Stimulated activated naive CD8-positive, alpha-beta T cell treated with anti-CD3 and anti-CD28 coated beads, Interleukin-15, Interleukin-2, amounts not matched to agents 100 ng/mL and 50 ng/mL, for 24 hours (primary cell): ENCODE results near the gene SLC5A4.
A peak's percentile ranks its signal among the peaks of the same experiment; 100 is the strongest.

Experiments used
- H3K27ac Mint-ChIP-seq: one replicate; pipeline ENCODE4 v1.8.0; 2021; ENCODE audit warnings: mild to moderate bottlenecking, mixed read lengths
- H3K27me3 Mint-ChIP-seq: one replicate; pipeline ENCODE4 v1.8.0; 2021; ENCODE audit warnings: mixed read lengths
- H3K36me3 Mint-ChIP-seq: one replicate; pipeline ENCODE4 v1.8.0; 2021; ENCODE audit warnings: low read depth, mixed read lengths
- H3K4me1 Mint-ChIP-seq: one replicate; pipeline ENCODE4 v1.8.0; 2021; ENCODE audit warnings: low read depth, mixed read lengths
- H3K4me3 Mint-ChIP-seq: one replicate; pipeline ENCODE4 v1.8.0; 2021; ENCODE audit warnings: mild to moderate bottlenecking, mixed read lengths
- H3K9me3 Mint-ChIP-seq: one replicate; pipeline ENCODE4 v1.8.0; 2021; ENCODE audit warnings: mixed read lengths

Gene SLC5A4

DNA sequence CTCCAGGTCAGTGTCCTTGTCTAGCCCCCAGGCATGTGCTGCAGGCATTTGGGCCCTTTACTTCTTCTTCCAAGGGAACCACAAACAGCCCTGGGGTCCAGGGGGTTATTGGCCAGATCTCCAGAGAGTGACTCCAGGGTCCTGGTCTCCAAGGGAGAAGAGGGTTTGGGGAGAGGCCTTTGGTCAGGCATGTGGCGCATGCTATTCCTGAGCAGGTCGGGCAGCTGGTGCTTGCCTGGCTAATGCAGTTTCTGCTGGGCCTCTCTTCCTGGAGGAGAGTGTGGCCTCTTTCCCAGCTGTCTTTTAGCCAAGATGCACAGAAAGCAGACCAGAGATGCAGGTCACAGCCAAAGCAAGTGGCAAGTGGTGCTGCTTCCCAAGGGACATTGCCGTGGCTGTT lies 46.5 kb downstream of the SLC5A4 start:
- Mint-ChIP-seq H3K4me1 (no peaks in the 10 kb centered on the region), H3K36me3 (no peaks in the 10 kb centered on the region), H3K27me3 (peaks cover 9% of the 10 kb centered on the region), H3K9me3 (no peaks in the 10 kb centered on the region), H3K4me3 (no peak overlapping the region), H3K27ac (no peak overlapping the region)

DNA sequence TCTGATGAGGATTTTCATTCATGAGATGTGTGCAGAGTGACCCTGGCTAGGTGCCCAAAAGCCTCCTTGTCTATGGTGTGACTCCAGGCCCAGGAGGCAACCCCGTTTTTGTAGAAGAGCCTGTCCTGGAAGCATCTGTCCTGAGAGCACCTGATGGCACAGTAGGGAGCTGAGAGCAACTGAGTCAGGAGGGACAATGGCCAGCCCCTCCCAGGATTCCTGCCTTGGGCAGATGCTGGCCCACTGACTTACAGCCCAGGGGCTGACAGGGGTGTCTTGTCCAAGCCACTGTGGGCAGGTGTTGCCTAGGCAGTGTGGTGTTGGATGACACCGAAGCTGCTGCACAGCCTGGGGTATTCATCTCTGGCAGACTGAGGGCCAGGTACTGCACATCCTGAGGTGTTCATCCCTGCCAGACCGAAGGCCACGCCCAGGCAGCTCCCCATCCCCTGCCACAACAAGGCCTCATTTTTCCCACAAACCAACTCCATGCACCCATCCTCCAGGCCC lies 47.1 kb downstream of the SLC5A4 start:
- Mint-ChIP-seq H3K27ac (no peak overlapping the region), H3K4me3 (no peak overlapping the region), H3K36me3 (no peaks in the 10 kb centered on the region), H3K27me3 (peaks cover 9% of the 10 kb centered on the region), H3K9me3 (no peaks in the 10 kb centered on the region), H3K4me1 (peaks cover 2% of the 10 kb centered on the region)

DNA sequence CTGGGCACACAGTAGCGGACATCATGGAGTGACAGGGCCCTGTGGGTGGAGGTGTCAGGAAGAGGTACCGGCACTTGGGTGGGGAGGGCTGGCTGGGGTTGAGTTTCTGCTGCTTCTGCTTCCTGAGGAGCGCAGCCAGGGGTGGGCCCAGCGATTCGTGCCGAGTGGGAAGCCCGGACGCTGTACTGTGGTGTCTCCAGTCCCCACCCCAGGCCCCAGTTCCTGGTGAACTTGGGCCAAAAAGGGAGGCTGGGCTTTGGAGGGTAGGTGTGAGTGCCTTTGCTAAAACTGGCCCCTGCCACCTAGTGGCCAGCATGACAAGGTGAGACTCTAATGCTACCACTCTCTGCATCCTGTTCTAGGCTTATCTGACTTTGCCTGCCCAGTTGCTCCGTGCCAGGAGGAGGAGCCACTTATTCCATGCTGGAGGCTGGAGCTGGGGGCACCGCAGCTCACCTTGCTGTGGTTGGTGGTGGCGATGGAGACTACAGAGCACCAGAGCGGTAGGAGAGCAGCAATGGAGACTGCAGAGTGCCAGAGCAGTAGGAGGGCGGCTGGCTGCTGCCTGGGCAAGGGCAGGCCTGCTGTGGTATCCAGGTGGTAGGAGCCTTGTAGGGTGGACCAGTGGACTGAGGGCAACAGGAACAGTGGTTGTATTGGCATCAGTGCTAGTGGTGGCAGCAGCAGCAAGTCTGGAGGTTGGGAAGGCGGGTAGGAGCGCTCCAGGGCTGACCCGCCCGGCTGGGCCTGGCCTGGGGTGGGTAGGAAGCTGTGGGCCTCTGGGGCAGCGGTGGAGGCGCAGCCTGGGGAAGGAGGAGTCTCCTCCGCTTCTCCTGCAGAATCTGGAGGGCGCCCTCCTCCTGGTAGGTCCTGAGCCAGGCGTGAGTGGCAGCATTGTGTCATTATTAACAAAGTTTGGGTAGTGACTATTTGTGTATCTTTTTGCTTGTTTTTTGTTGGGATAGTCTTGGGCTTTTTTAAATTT lies 48.1 kb downstream of the SLC5A4 start:
- H3K27me3 Mint-ChIP-seq = peaks cover 9% of the 10 kb centered on the region
- H3K4me1 Mint-ChIP-seq = peaks cover 7% of the 10 kb centered on the region
- no peak overlapping the region for H3K4me3 Mint-ChIP-seq
- no peaks in the 10 kb centered on the region for H3K9me3 Mint-ChIP-seq
- no peak overlapping the region for H3K27ac Mint-ChIP-seq
- no peaks in the 10 kb centered on the region for H3K36me3 Mint-ChIP-seq

DNA sequence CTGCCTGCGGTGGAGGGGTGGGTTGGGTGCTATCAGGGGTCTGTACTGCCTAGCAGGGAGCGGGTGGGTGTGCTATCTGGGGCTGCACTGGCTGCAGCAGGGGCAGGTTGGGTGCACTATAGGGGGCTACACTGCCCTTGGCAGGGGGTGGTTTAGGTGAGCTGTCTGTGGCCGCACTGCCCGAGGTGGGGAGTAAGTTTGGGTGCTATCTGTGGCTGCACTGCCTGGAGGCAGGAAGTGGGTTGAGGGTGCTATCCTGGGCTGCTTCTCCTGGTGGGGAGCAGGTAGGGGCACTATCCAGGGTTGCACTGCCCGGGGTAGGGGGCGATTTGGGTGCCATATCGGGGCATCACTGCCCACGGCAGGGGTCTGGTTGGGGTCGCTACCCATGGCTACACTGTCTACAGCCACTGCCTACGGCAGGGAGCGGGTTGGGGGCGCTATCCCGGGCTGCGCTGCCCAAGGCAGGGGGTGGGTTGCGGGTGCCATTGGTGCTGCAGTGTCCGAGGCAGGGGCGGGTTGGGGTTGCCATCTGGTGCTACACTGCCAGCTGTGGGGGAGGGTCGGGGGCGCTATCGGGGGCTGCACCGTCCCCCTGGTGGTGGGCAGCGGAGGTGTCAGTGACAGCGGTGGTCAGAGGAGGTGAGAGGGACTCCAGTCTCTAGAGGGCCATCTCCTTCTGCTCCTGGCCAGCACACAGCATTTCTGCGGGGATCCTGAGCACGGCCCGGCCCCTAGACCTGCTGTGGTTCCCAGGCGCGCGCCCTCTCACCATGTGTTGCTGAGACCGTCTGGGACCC lies 49.0 kb downstream of the SLC5A4 start:
- no peak overlapping the region for H3K4me3 Mint-ChIP-seq
- H3K27ac Mint-ChIP-seq = no peak overlapping the region
- H3K4me1 Mint-ChIP-seq = peaks cover 8% of the 10 kb centered on the region
- no peaks in the 10 kb centered on the region for H3K9me3 Mint-ChIP-seq
- H3K27me3 Mint-ChIP-seq = peaks cover 9% of the 10 kb centered on the region
- no peaks in the 10 kb centered on the region for H3K36me3 Mint-ChIP-seq

DNA sequence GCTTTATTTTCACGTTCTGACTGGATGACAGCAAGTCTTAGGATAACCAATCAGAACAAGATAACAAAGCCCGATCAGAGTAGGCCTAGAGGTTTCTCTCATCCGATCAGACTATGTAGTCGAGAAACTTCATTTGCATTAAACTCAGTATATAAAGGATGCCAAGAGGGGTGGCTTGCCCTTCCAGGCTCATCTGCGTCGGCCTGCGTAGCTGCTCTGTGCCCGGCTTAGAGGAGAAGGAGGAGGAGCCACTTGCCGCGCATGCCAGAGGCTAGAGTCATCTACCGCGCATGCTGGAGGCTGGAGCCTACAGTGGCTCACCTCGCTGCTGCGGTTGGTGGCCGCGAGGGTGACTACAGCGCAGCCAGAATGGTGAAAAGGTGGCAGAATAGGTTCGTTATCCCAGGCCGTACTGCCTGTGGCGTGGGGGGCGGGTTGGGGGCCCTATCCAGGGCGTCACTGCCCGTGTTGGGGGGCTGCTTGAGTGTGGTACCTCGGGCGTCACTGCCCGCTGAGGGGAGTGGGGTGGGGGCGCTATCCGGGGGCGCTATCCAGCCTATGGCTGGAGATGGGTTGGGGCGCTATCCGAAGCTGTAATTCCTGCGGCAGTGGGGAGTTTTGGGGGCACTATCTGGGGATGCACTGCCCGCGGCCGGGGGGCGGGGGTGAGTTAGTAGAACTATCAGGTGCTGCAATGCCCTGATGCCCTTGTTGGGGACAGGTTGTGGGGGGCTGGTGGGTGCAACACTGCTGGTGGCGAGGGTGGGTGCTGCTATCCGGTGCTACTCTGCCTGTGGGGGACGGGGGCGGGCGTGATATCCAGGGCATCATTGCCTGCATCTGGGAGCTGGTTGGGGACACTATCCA lies 50.1 kb downstream of the SLC5A4 start, which contains the start of gene RFPL2:
Gene RFPL2, minus strand, starts transcription at position 218 of the 867 bp plus-strand sequence. CDS start 2,622 bp downstream, outside the sequence.
- Mint-ChIP-seq H3K4me1 (peaks cover 13% of the 10 kb centered on the region), H3K27ac (no peak within 1 kb of the TSS)

DNA sequence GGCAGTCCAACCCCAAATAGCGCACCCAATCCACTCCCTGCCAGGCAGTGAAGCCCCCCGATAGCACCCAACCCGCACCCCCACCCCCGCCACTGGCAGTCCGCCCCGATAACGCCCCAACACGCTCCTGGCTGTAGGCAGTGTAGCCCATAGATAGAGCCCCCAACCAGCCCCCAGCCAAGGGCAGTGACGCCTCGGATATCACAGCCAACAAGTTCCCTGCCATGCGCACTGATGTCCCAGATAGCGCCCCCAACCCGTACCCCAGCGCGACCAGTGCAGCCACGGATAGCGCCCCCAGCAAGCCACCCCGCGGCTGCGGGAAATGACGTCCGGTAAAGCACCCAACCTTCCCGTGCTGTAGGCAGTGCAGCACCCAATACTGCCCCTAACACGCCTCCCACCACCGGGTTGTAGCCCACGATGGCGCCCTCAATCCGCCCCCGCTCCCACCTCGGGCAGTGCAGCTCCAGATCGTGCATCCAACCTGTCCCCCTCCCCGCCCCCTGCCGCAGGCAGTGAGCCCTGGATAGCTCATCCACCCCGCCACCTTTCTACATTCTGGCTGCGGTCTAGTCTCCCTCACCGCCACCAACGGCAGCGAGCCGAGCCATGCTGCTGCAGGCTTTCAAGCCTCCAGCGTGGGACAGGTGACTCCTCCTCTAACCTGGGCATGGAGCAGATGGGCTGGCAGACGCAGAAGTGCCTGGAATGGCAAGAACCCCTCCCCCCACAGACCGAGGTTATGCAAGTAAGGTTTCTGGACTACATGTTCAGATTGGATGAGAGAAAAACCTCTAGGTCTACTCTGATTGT lies 50.9 kb downstream of the SLC5A4 start:
- H3K27ac Mint-ChIP-seq = no peak overlapping the region
- H3K9me3 Mint-ChIP-seq = no peaks in the 10 kb centered on the region

More for the DNA sequence above, 50.1 kb downstream of the SLC5A4 start, which contains the start of gene RFPL2:
- H3K4me3 Mint-ChIP-seq = peak within 1 kb of the TSS; percentile 41
- no peaks in the 10 kb centered on the region for H3K9me3 Mint-ChIP-seq
- H3K36me3 Mint-ChIP-seq = no peaks in the 10 kb centered on the region
- peaks cover 9% of the 10 kb centered on the region for H3K27me3 Mint-ChIP-seq

DNA sequence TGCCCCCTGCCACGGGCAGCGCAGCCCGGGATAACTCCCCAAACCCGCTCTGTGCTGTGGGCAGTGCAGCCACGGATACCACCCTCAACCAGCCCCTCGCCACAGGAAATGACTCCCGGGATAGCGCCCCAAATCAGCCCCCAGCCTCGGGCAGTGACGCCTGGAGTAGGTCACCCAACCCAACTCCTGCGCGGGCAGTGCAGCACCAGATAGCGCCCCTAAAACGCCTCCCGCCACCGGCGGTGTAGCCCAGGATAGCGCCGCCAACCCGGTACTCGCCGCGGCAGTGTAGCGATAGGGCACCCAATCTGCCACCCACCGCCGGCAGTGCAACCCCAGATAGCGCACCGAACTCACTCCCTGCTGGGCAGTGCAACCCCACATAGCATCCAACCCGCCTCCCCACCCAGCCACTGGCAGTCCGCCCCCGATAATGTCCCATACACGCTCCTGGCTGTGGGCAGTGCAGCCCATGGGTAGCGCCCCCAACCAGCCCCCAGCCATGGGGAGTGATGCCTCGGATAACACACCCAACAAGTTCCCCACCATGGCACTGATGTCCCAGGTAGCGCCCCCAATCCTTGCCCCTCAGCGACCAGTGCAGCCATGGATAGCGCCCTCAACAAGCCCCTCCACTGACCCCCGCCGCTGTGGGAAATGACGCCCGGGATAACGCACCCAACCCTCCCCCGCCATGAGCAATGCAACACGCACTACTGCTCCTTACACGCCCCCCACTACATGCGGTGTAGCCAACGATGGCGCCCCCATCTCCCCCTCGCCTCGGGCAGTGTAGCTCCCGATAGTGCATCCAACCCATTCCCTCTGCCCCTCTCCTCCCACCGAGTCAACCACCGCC lies 51.7 kb downstream of the SLC5A4 start:
- H3K27me3 Mint-ChIP-seq = peaks cover 9% of the 10 kb centered on the region
- no peaks in the 10 kb centered on the region for H3K9me3 Mint-ChIP-seq
- H3K27ac Mint-ChIP-seq = no peak overlapping the region
- H3K4me1 Mint-ChIP-seq = peaks cover 13% of the 10 kb centered on the region
- no peaks in the 10 kb centered on the region for H3K36me3 Mint-ChIP-seq
- H3K4me3 Mint-ChIP-seq = no peak overlapping the region

More for the DNA sequence above, 50.9 kb downstream of the SLC5A4 start:
- H3K27me3 Mint-ChIP-seq = peaks cover 9% of the 10 kb centered on the region
- H3K4me1 Mint-ChIP-seq = peaks cover 13% of the 10 kb centered on the region
- H3K4me3 Mint-ChIP-seq = peak overlapping the region; percentile 37
- no peaks in the 10 kb centered on the region for H3K36me3 Mint-ChIP-seq

DNA sequence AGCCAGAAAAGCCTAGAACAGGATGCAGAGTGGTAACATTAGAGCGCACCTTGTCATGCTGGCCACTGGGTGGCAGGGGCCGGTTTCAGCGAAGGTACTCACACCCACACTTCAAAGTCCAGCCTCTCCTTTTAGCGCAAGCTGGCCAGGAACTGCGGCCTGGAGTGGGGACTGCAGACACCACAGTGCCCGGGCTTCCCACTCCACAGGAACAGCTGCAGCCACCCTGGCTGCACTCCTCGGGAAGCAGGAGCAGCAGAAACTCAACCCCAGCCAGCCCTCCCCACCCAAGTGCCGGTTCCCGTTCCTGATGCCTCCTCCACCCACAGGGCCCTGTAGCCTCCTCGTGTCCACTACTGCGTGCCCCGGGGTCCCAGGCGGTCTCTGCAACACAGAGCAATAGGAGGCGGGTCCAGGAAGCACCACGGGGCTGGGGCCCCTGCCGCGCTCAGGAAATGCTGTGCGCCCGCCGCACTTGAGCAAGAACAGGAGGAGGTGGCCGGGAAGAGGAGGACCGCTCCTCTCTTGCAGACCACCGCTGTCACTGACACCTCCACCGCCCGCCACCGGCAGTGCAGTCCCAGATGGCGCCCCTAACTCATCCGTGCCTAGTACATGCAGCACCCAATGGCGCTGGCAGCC lies 52.5 kb downstream of the SLC5A4 start:
- no peaks in the 10 kb centered on the region for H3K9me3 Mint-ChIP-seq
- H3K4me1 Mint-ChIP-seq = peaks cover 13% of the 10 kb centered on the region
- no peak overlapping the region for H3K27ac Mint-ChIP-seq

DNA sequence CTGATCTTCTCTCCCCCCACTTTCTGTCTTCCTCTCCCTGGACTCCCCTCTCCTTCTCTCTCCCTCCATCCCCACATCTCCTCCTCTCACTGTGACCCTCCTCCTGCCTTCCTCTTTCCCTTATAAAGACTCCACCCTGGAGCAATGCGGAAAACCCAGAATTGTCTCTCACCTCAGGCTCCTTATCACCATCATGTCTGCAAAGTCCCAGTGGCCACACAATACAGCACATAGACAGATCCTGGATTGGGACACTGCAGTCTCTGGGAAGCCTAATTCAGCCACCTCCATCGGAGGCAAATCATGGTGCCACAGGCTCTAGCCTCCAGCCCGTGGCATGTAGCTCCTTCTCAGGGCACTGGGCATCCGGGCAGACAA lies 53.0 kb downstream of the SLC5A4 start:
- Mint-ChIP-seq H3K27ac (no peak overlapping the region), H3K27me3 (peaks cover 9% of the 10 kb centered on the region), H3K4me3 (no peak overlapping the region)

More for the DNA sequence above, 52.5 kb downstream of the SLC5A4 start:
- no peaks in the 10 kb centered on the region for H3K36me3 Mint-ChIP-seq
- no peak overlapping the region for H3K4me3 Mint-ChIP-seq
- H3K27me3 Mint-ChIP-seq = peaks cover 9% of the 10 kb centered on the region

DNA sequence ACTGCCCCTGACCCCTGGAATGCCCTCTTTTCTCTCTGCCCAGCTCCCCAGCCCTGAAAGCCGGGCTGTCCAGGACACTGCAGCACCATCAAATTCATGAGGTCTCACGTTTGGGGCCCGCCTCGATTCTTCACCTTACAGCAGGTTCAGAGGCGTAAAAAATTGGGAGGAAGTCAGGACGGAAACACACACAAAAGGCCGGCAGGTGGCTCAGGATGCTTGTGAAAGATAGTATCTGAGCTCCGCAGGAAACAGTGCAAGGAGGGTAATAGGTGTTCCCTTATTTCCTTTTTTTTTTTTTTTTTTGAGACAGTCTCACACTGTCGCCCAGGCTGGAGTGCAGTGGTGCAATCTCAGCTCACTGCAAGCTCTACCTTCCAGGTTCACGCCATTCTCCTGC lies 54.4 kb downstream of the SLC5A4 start:
- H3K9me3 Mint-ChIP-seq = no peaks in the 10 kb centered on the region
- no peaks in the 10 kb centered on the region for H3K36me3 Mint-ChIP-seq
- no peak overlapping the region for H3K27ac Mint-ChIP-seq
- peaks cover 19% of the 10 kb centered on the region for H3K27me3 Mint-ChIP-seq
- H3K4me1 Mint-ChIP-seq = peaks cover 13% of the 10 kb centered on the region
- no peak overlapping the region for H3K4me3 Mint-ChIP-seq

More for the DNA sequence above, 53.0 kb downstream of the SLC5A4 start:
- Mint-ChIP-seq H3K4me1 (peaks cover 13% of the 10 kb centered on the region), H3K9me3 (no peaks in the 10 kb centered on the region), H3K36me3 (no peaks in the 10 kb centered on the region)

DNA sequence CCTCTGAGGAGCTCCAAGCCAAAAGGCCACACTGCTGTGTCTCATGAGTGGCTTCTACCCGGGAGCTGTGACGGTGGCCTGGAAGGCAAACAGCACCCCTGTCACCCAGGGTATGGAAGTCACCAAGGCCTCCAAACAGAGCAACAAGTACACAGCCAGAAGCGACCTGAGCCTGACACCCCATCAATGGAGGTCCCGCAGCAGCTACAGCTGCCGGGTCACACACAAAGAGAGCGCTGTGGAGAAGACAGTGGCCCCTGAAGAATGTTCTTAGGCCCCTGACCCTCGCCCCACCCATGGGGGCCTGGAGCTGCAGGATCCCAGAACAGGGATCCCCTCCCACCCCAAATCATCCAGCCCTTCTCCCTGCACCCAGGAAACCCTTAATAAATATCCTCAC lies 55.2 kb downstream of the SLC5A4 start:
- Mint-ChIP-seq H3K4me1 (peaks cover 13% of the 10 kb centered on the region), H3K9me3 (no peaks in the 10 kb centered on the region), H3K4me3 (no peak overlapping the region), H3K27ac (no peak overlapping the region), H3K27me3 (peaks cover 19% of the 10 kb centered on the region), H3K36me3 (no peaks in the 10 kb centered on the region)

DNA sequence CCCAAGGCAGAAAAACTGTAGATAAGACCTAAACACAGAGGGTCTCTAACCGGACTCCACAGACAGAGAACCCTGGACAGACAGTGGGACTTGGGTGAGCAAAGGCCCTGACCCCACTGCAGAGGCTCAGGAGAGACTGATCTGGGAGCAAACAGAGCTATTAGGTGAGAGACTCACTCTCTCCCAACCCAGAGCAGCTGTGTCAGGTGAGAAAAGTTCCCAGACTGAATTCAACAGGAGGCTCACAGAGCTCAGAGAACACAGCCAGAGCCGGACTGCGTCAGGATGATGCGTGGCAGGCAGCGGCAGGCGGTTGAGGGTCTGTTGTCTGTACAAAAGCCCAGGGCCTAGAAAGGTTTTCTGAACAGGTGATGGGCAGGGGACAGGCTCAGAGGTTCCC lies 55.8 kb downstream of the SLC5A4 start:
- H3K9me3 Mint-ChIP-seq = no peaks in the 10 kb centered on the region

More for the DNA sequence above, 55.8 kb downstream of the SLC5A4 start:
- H3K36me3 Mint-ChIP-seq = no peaks in the 10 kb centered on the region
- no peak overlapping the region for H3K27ac Mint-ChIP-seq
- no peak overlapping the region for H3K4me3 Mint-ChIP-seq
- peaks cover 13% of the 10 kb centered on the region for H3K4me1 Mint-ChIP-seq
- peaks cover 15% of the 10 kb centered on the region for H3K27me3 Mint-ChIP-seq
